ENCODE results near the gene ANLN. TPM values are rescaled to one million over a fixed set of nuclear protein-coding genes. Genes with fewer than 3 reads are reported as not detected.

The ANLN gene
- total RNA-seq, 1 donor from 2014 or later, result 3.9 TPM

DNA sequence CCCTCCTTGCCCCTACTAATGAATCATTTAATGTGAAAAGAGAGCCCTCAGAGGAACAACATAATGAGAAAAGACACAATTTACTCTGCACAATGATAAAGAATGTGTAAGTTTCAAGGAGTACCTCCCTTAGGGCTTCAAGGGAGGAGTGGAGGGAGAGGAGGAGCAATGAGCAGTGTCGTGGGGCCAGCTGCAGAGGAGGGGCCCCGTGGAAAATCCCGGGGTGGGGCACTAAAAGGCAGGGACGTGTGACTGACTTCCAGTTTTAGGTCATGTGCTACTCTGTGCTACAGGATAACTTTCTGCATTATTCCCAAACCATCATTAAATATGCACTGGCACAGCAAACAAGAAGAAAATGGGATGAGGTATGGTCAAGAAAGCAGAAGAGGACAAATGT is 108.1 kb downstream of the ANLN start:
- intact Hi-C loops (cut with DNase I), result loop anchor here (10.0 kb wide), 1 partner anchor 167 kb away; no protein-coding TSS in a partner anchor
- Histone ChIP-seq H3K9me3 (no peaks in the 10 kb centered on the region), H3K27ac (no peak overlapping the region), H3K4me1 (no peaks in the 10 kb centered on the region), H3K36me3 (no peaks in the 10 kb centered on the region), H3K4me3 (no peak overlapping the region), H3K27me3 (ENCODE audit: low read depth) (no peaks in the 10 kb centered on the region)
- DNase-seq (no peak), ATAC-seq (no peak)
- TF ChIP-seq, protein P1, sequence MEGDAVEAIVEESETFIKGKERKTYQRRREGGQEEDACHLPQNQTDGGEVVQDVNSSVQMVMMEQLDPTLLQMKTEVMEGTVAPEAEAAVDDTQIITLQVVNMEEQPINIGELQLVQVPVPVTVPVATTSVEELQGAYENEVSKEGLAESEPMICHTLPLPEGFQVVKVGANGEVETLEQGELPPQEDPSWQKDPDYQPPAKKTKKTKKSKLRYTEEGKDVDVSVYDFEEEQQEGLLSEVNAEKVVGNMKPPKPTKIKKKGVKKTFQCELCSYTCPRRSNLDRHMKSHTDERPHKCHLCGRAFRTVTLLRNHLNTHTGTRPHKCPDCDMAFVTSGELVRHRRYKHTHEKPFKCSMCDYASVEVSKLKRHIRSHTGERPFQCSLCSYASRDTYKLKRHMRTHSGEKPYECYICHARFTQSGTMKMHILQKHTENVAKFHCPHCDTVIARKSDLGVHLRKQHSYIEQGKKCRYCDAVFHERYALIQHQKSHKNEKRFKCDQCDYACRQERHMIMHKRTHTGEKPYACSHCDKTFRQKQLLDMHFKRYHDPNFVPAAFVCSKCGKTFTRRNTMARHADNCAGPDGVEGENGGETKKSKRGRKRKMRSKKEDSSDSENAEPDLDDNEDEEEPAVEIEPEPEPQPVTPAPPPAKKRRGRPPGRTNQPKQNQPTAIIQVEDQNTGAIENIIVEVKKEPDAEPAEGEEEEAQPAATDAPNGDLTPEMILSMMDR (IDR thresholded peaks at IDR 0.05), result no peak

Other genes starting within 250 kb of the ANLN start
- 7.9 TPM for gene EEPD1, start 236.6 kb upstream of the ANLN start, total RNA-seq